Esophagus muscularis mucosa (tissue), 4 donors: Measurements from ENCODE around the gene ZBTB18. TPM values are rescaled to one million over a fixed set of nuclear protein-coding genes. Genes with fewer than 3 reads are reported as not detected.

ENCODE experiments used
- DNase-seq: peaks from one replicate; pipeline ENCODE4 v3.0.0-alpha.2; 2017; ENCODE audit errors: extremely low spot score
- H3K27ac ChIP-seq, 4 donors: fragments of 200-600 bp; sonication (generic); replicated peaks in 1 of 4; 1 replicate in 3 of 4; 2 replicates in 1 of 4; pipeline ENCODE4 v1.5.1; 2016 to 2019; ENCODE audit warnings: mild to moderate bottlenecking in 1 of 4
- H3K27me3 ChIP-seq, 4 donors: fragments of 200-600 bp; sonication (generic); one replicate each; pipeline versions ENCODE4 v1.5.1 to v1.6.0; 2016 to 2019
- H3K36me3 ChIP-seq, 4 donors: fragments of 200-600 bp; sonication (generic); one replicate each; pipeline ENCODE4 v1.5.1; 2016 to 2019
- H3K4me1 ChIP-seq, 4 donors: fragments of 200-600 bp; sonication (generic); one replicate each; pipeline ENCODE4 v1.5.1; 2016 to 2019
- H3K4me3 ChIP-seq, 4 donors: fragments of 200-600 bp; sonication (generic); 1 replicate in 2 of 4; 2 replicates in 2 of 4; pipeline ENCODE4 v1.5.1; 2016 to 2019; ENCODE audit warnings: mild to moderate bottlenecking in 4 of 4, moderate library complexity in 1 of 4
- H3K9me3 ChIP-seq, 4 donors: fragments of 200-600 bp; sonication (generic); 1 replicate in 3 of 4; 2 replicates in 1 of 4; pipeline ENCODE4 v1.5.1; 2016 to 2019
- EP300 ChIP-seq: sonication (generic); formaldehyde crosslinking; IDR thresholded peaks from one replicate; pipeline ENCODE4 v1.6.1; 2017; ENCODE audit warnings: antibody characterized with exemption
- POLR2A ChIP-seq: fragments of 450-650 bp; IDR thresholded peaks from one replicate; pipeline ENCODE4 v1.6.1; 2017; ENCODE audit warnings: antibody characterized with exemption, moderate library complexity, mild to moderate bottlenecking, low read depth
- POLR2AphosphoS5 ChIP-seq, 2 donors: sonication (generic); formaldehyde crosslinking; IDR thresholded peaks; one replicate each; pipeline ENCODE4 v1.6.1; 2017; ENCODE audit warnings: antibody characterized with exemption in 2 of 2
- WGBS: methylation state at CpG from one replicate; pipeline ENCODE4 v1.1.5; 2018; 5-methylcytosine and 5-hydroxymethylcytosine counted together
- intact Hi-C: fragments of 100-400 bp; cut with DNase I; formaldehyde crosslinking; loops from one replicate; pipeline ENCODE4 v1.15.1; 2023
- total RNA-seq, 4 donors: library from RNA; depleted of rRNA; stranded (reverse); fragments of >200 nt; gene quantifications; one replicate each; pipeline versions ENCODE4 v1.1.0 to v1.2.1, GENCODE V29; 2016
- TF ChIP-seq, protein P1 (sequence below), 3 experiments: fragments of 200-600 bp in 2 of 3; fragments of 450-650 bp in 1 of 3; sonication (generic) in 2 of 3; IDR thresholded peaks; one replicate each; pipeline ENCODE4 v1.5.1; 2017 to 2019; ENCODE audit warnings: antibody characterized with exemption in 3 of 3, mild to moderate bottlenecking in 2 of 3, moderate library complexity in 1 of 3

The ZBTB18 gene
- total RNA-seq, 4 donors from 2014 or later, result 15.0 to 23.7 (median 18.2) TPM

DNA sequence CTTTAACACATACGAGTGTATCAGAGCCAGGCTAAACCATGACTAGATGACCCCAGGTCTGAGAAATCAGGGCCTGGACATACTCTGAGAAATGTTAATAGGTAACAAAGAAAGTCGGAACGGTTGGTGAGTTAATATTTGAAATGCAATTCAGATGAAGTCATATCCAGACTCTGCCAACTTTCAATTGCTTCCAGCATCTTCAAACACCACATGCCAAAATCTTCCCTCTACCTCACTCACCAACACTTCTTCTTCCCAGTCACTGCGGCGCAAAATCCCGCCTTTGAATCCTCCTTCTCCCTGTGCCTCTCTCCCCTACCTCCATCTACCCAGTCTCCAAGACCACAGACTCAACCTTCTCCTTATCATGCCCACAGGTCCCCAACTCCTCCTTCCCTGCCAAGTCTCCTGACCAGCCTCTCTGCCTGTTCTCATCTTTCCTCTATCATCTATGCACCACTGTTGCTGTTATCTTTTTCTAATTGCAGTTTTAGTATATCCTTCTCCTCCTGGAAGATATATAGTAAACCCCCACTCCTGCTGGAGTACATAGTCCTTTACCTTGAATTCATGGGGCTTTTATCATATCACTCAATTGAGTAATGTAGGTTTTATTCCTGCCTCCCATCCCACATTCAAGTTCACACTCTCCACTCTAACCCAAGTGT lies 41.3 kb downstream of the ZBTB18 start:
- H3K27me3 ChIP-seq, result no peaks in the 10 kb centered on the region
- H3K4me1 ChIP-seq, result peaks cover 0 to 7% (median 2%) of the 10 kb centered on the region in 4 donors
- no peak overlapping the region for H3K27ac ChIP-seq
- 49% methylated on average over 6 of the region's 6 CpGs for WGBS
- no peaks in the 10 kb centered on the region for H3K9me3 ChIP-seq
- DNase-seq, result no peak
- TF ChIP-seq, protein P1, sequence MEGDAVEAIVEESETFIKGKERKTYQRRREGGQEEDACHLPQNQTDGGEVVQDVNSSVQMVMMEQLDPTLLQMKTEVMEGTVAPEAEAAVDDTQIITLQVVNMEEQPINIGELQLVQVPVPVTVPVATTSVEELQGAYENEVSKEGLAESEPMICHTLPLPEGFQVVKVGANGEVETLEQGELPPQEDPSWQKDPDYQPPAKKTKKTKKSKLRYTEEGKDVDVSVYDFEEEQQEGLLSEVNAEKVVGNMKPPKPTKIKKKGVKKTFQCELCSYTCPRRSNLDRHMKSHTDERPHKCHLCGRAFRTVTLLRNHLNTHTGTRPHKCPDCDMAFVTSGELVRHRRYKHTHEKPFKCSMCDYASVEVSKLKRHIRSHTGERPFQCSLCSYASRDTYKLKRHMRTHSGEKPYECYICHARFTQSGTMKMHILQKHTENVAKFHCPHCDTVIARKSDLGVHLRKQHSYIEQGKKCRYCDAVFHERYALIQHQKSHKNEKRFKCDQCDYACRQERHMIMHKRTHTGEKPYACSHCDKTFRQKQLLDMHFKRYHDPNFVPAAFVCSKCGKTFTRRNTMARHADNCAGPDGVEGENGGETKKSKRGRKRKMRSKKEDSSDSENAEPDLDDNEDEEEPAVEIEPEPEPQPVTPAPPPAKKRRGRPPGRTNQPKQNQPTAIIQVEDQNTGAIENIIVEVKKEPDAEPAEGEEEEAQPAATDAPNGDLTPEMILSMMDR (IDR thresholded peaks at IDR 0.05), result no peak
- no peak for TF ChIP-seq POLR2A
- TF ChIP-seq EP300, result no peak
- no peak for TF ChIP-seq POLR2AphosphoS5 (IDR thresholded peaks at IDR 0.05)
- no peaks in the 10 kb centered on the region for H3K36me3 ChIP-seq
- intact Hi-C loops, result no loop called here
- H3K4me3 ChIP-seq, result no peak overlapping the region

DNA sequence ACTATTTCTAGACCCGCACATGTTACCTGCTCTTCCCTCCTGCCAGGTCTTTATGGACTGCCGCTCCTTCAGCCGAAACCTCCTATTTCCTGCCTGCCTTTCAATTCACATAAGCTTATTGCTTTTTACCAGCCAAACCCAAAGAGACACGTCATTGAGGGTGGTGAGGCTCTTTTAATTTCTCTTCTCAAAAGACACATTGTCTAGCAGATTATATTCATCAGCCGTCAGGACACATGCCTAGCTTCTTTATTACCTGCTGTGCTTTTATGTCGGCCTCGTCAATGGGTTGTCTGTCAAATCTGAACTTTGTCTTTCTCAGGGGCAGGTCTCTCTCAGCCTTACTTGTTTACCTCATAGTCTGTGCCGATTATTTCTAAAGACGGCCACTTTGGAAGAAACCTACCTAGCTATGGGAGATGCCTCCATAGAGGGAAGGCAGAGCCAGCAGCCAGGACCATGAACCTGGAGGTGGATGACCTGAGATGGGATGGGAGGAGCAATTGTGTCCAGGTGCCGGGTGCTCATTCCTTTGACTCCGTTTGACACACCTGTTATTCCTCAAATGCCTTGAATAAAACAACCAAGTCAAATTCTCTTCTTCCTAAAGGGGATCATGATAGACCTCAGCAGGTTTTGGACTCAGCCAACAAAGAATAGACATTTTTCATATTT lies 42.0 kb downstream of the ZBTB18 start:
- no peaks in the 10 kb centered on the region for H3K9me3 ChIP-seq
- no peaks in the 10 kb centered on the region for H3K36me3 ChIP-seq
- H3K4me1 ChIP-seq, result peaks cover 0 to 7% (median 2%) of the 10 kb centered on the region in 4 donors
- H3K27me3 ChIP-seq, result peaks cover 0 to 6% (median 0%) of the 10 kb centered on the region in 4 donors
- DNase-seq, result no peak
- no peak overlapping the region for H3K27ac ChIP-seq
- TF ChIP-seq, protein P1 (IDR thresholded peaks at IDR 0.05), result no peak
- no peak for TF ChIP-seq POLR2AphosphoS5 (IDR thresholded peaks at IDR 0.05)
- no peak for TF ChIP-seq POLR2A
- TF ChIP-seq EP300, result no peak
- 85% methylated on average over 11 of the region's 11 CpGs for WGBS
- no peak overlapping the region for H3K4me3 ChIP-seq
- intact Hi-C loops, result no loop called here

DNA sequence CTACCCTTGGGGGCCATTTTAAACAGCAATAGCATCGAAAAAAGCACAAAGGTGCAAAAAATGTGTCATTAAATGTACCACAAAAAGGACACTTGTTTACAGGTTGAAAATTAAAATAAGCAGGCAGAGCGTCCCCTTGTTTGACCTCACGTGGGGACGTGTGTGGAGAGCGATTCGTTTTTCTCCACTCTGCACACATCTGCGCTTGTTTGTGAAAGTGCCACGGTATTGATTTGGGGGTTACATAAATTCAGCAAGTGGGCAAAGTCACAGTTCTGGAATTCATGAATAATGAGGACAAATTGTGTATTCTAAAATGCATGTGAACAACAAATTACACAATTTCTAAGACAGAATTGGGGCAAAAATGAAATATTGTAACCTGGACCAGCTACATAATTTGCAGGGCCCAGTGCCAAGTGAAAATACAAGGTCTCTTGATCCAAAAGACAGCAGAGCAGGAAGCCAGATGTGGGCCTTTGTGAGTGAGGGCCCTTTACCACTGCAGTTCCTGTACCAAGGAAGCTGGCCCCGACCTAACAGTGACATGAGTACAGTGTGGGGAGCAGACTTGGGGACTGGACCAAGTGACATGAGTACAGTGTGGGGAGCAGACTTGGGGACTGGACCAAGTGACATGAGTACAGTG lies 43.9 kb downstream of the ZBTB18 start:
- Histone ChIP-seq H3K27ac (no peak overlapping the region), H3K36me3 (no peaks in the 10 kb centered on the region), H3K9me3 (peaks cover 0 to 11% (median 0%) of the 10 kb centered on the region in 4 donors), H3K4me3 (no peak overlapping the region), H3K27me3 (peaks cover 0 to 18% (median 4%) of the 10 kb centered on the region in 4 donors), H3K4me1 (peaks cover 0 to 7% (median 2%) of the 10 kb centered on the region in 4 donors)
- no peak for DNase-seq
- TF ChIP-seq, protein P1 (IDR thresholded peaks at IDR 0.05), result no peak
- TF ChIP-seq EP300 (no peak), POLR2A (no peak), POLR2AphosphoS5 (IDR thresholded peaks at IDR 0.05) (no peak)
- whole genome bisulfite sequencing, result 88% methylated on average over 9 of the region's 9 CpGs
- intact Hi-C loops, result no loop called here

DNA sequence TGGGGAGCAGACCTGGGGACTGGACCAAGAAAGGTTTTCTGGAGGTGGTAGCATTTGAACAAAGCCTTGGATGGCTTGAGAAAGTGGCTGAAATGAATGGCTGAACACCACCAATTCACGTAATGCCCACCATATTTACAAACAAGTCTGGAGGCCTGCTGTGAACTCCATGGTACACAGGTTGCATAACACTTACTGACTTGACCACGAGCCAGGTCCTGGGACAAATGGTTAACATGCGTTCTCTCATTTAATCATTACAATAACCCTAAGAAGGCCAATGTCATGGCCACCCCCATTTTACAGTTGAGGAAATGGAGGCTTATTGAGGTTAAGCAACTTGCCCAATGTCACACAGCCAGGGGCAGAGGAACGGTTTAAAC lies 44.4 kb downstream of the ZBTB18 start:
- 92% methylated on average over 4 of the region's 4 CpGs for WGBS
- peaks cover 0 to 9% (median 4%) of the 10 kb centered on the region in 4 donors for H3K4me1 ChIP-seq
- H3K4me3 ChIP-seq, result no peak overlapping the region
- H3K27ac ChIP-seq, result no peak overlapping the region
- TF ChIP-seq POLR2AphosphoS5 (IDR thresholded peaks at IDR 0.05) (no peak), POLR2A (no peak), EP300 (no peak)
- TF ChIP-seq, protein P1 (IDR thresholded peaks at IDR 0.05), result no peak
- peaks cover 0 to 11% (median 0%) of the 10 kb centered on the region in 4 donors for H3K9me3 ChIP-seq
- no peak for DNase-seq
- peaks cover 0 to 20% (median 4%) of the 10 kb centered on the region in 4 donors for H3K27me3 ChIP-seq
- H3K36me3 ChIP-seq, result no peaks in the 10 kb centered on the region
- intact Hi-C loops, result no loop called here
